Measurements from ENCODE around the gene RAP1GAP2.

The RAP1GAP2 gene

GRCh38 chr17:2948721-2949468 lies 152.7 kb downstream of the RAP1GAP2 start:
- no peak overlapping the region for H3K9ac ChIP-seq (ENCODE audit: low read depth, low read length)
- no peaks in the 10 kb centered on the region for H3K27me3 ChIP-seq (ENCODE audit: control insufficient read depth, insufficient read depth, low read length)
- H3K27ac ChIP-seq (ENCODE audit: low read depth, low read length), result no peak overlapping the region
- H3K36me3 ChIP-seq (ENCODE audit: control insufficient read depth, insufficient read depth, low read length), result 0 out of 2 replicates have a peak, but pooled peaks cover 3% of the 10 kb centered on the region
- H3K9me3 ChIP-seq (ENCODE audit: control insufficient read depth, insufficient read depth, low read length), result no peaks in the 10 kb centered on the region
- H3K4me3 ChIP-seq (ENCODE audit: low read depth, low read length), result no peak overlapping the region
- no peaks in the 10 kb centered on the region for H3K4me1 ChIP-seq (ENCODE audit: control insufficient read depth, insufficient read depth, low read length)

GRCh38 chr17:2949469-2950044 lies 153.3 kb downstream of the RAP1GAP2 start:
- Histone ChIP-seq H3K9me3 (ENCODE audit: control insufficient read depth, insufficient read depth, low read length) (no peaks in the 10 kb centered on the region), H3K27me3 (ENCODE audit: control insufficient read depth, insufficient read depth, low read length) (no peaks in the 10 kb centered on the region), H3K9ac (ENCODE audit: low read depth, low read length) (no peak overlapping the region), H3K4me3 (ENCODE audit: low read depth, low read length) (no peak overlapping the region), H3K36me3 (ENCODE audit: control insufficient read depth, insufficient read depth, low read length) (0 out of 2 replicates have a peak, but pooled peaks cover 3% of the 10 kb centered on the region), H3K4me1 (ENCODE audit: control insufficient read depth, insufficient read depth, low read length) (no peaks in the 10 kb centered on the region), H3K27ac (ENCODE audit: low read depth, low read length) (no peak overlapping the region)

- H3K27ac ChIP-seq (ENCODE audit: low read depth, low read length), result no peak overlapping the region
- H3K9me3 ChIP-seq (ENCODE audit: control insufficient read depth, insufficient read depth, low read length), result no peaks in the 10 kb centered on the region
- no peak overlapping the region for H3K4me3 ChIP-seq (ENCODE audit: low read depth, low read length)
- no peak overlapping the region for H3K9ac ChIP-seq (ENCODE audit: low read depth, low read length)
- no peaks in the 10 kb centered on the region for H3K27me3 ChIP-seq (ENCODE audit: control insufficient read depth, insufficient read depth, low read length)
- 0 out of 2 replicates have a peak, but pooled peaks cover 3% of the 10 kb centered on the region for H3K36me3 ChIP-seq (ENCODE audit: control insufficient read depth, insufficient read depth, low read length)
- peaks cover 8% of the 10 kb centered on the region; the same call in 1 of the 2 replicates for H3K4me1 ChIP-seq (ENCODE audit: control insufficient read depth, insufficient read depth, low read length)
Measured at GRCh38 chr17:2950846-2951245, 154.6 kb downstream of the RAP1GAP2 start.

GRCh38 chr17:2952174-2952845 lies 156.1 kb downstream of the RAP1GAP2 start:
- no peak overlapping the region for H3K27ac ChIP-seq (ENCODE audit: low read depth, low read length)

GRCh38 chr17:2954898-2955445 lies 158.7 kb downstream of the RAP1GAP2 start:
- H3K4me3 ChIP-seq (ENCODE audit: low read depth, low read length), result no peak overlapping the region
- H3K9ac ChIP-seq (ENCODE audit: low read depth, low read length), result no peak overlapping the region
- H3K9me3 ChIP-seq (ENCODE audit: control insufficient read depth, insufficient read depth, low read length), result no peaks in the 10 kb centered on the region
- 0 out of 2 replicates have a peak, but pooled peaks cover 3% of the 10 kb centered on the region for H3K36me3 ChIP-seq (ENCODE audit: control insufficient read depth, insufficient read depth, low read length)
- H3K4me1 ChIP-seq (ENCODE audit: control insufficient read depth, insufficient read depth, low read length), result peaks cover 38% of the 10 kb centered on the region
- H3K27ac ChIP-seq (ENCODE audit: low read depth, low read length), result no peak overlapping the region
- H3K27me3 ChIP-seq (ENCODE audit: control insufficient read depth, insufficient read depth, low read length), result no peaks in the 10 kb centered on the region

More at GRCh38 chr17:2952174-2952845, 156.1 kb downstream of the RAP1GAP2 start:
- no peaks in the 10 kb centered on the region for H3K9me3 ChIP-seq (ENCODE audit: control insufficient read depth, insufficient read depth, low read length)
- H3K9ac ChIP-seq (ENCODE audit: low read depth, low read length), result no peak overlapping the region
- 0 out of 2 replicates have a peak, but pooled peaks cover 3% of the 10 kb centered on the region for H3K36me3 ChIP-seq (ENCODE audit: control insufficient read depth, insufficient read depth, low read length)
- H3K4me1 ChIP-seq (ENCODE audit: control insufficient read depth, insufficient read depth, low read length), result peaks cover 18% of the 10 kb centered on the region
- H3K27me3 ChIP-seq (ENCODE audit: control insufficient read depth, insufficient read depth, low read length), result no peaks in the 10 kb centered on the region
- H3K4me3 ChIP-seq (ENCODE audit: low read depth, low read length), result no peak overlapping the region

- Histone ChIP-seq H3K4me1 (ENCODE audit: control insufficient read depth, insufficient read depth, low read length) (peaks cover 42% of the 10 kb centered on the region), H3K4me3 (ENCODE audit: low read depth, low read length) (no peak overlapping the region), H3K9ac (ENCODE audit: low read depth, low read length) (no peak overlapping the region), H3K27me3 (ENCODE audit: control insufficient read depth, insufficient read depth, low read length) (no peaks in the 10 kb centered on the region), H3K9me3 (ENCODE audit: control insufficient read depth, insufficient read depth, low read length) (no peaks in the 10 kb centered on the region), H3K36me3 (ENCODE audit: control insufficient read depth, insufficient read depth, low read length) (0 out of 2 replicates have a peak, but pooled peaks cover 1% of the 10 kb centered on the region), H3K27ac (ENCODE audit: low read depth, low read length) (peak overlapping the region; percentile 2)
Measured at GRCh38 chr17:2955931-2956582, 159.8 kb downstream of the RAP1GAP2 start.

GRCh38 chr17:2957631-2958286 lies 161.5 kb downstream of the RAP1GAP2 start:
- peaks cover 6% of the 10 kb centered on the region; the same call in 1 of the 2 replicates for H3K36me3 ChIP-seq (ENCODE audit: control insufficient read depth, insufficient read depth, low read length)
- H3K4me3 ChIP-seq (ENCODE audit: low read depth, low read length), result no peak overlapping the region
- H3K27ac ChIP-seq (ENCODE audit: low read depth, low read length), result peak overlapping the region; percentile 70
- peaks cover 42% of the 10 kb centered on the region for H3K4me1 ChIP-seq (ENCODE audit: control insufficient read depth, insufficient read depth, low read length)
- H3K9ac ChIP-seq (ENCODE audit: low read depth, low read length), result no peak overlapping the region
- H3K27me3 ChIP-seq (ENCODE audit: control insufficient read depth, insufficient read depth, low read length), result no peaks in the 10 kb centered on the region
- no peaks in the 10 kb centered on the region for H3K9me3 ChIP-seq (ENCODE audit: control insufficient read depth, insufficient read depth, low read length)

GRCh38 chr17:2958706-2959222 lies 162.5 kb downstream of the RAP1GAP2 start:
- Histone ChIP-seq H3K4me1 (ENCODE audit: control insufficient read depth, insufficient read depth, low read length) (peaks cover 42% of the 10 kb centered on the region), H3K4me3 (ENCODE audit: low read depth, low read length) (no peak overlapping the region), H3K27ac (ENCODE audit: low read depth, low read length) (no peak overlapping the region), H3K9me3 (ENCODE audit: control insufficient read depth, insufficient read depth, low read length) (no peaks in the 10 kb centered on the region), H3K36me3 (ENCODE audit: control insufficient read depth, insufficient read depth, low read length) (peaks cover 6% of the 10 kb centered on the region; the same call in 1 of the 2 replicates), H3K27me3 (ENCODE audit: control insufficient read depth, insufficient read depth, low read length) (no peaks in the 10 kb centered on the region), H3K9ac (ENCODE audit: low read depth, low read length) (no peak overlapping the region)

- Histone ChIP-seq H3K27me3 (ENCODE audit: control insufficient read depth, insufficient read depth, low read length) (no peaks in the 10 kb centered on the region), H3K4me1 (ENCODE audit: control insufficient read depth, insufficient read depth, low read length) (peaks cover 42% of the 10 kb centered on the region), H3K27ac (ENCODE audit: low read depth, low read length) (peak overlapping the region; percentile 84), H3K9me3 (ENCODE audit: control insufficient read depth, insufficient read depth, low read length) (no peaks in the 10 kb centered on the region), H3K36me3 (ENCODE audit: control insufficient read depth, insufficient read depth, low read length) (peaks cover 6% of the 10 kb centered on the region; the same call in 1 of the 2 replicates), H3K9ac (ENCODE audit: low read depth, low read length) (no peak overlapping the region), H3K4me3 (ENCODE audit: low read depth, low read length) (no peak overlapping the region)
Measured at GRCh38 chr17:2959371-2960130, 163.3 kb downstream of the RAP1GAP2 start.
